HL-60 (cell line): ENCODE data around the gene CCDC121.

Experiments used
- TF ChIP-seq, protein P1 (sequence below): IDR thresholded peaks from one replicate; pipeline ENCODE4 v1.5.1; 2011; ENCODE audit warnings: low read length, control low read depth, inconsistent platforms; ENCODE audit not compliant: insufficient read depth
- TF ChIP-seq, protein P2 (sequence below): IDR thresholded peaks from 2 replicates; pipeline ENCODE4 v1.6.1; 2012; ENCODE audit warnings: low read depth; ENCODE audit not compliant: insufficient replicate concordance

DNA sequence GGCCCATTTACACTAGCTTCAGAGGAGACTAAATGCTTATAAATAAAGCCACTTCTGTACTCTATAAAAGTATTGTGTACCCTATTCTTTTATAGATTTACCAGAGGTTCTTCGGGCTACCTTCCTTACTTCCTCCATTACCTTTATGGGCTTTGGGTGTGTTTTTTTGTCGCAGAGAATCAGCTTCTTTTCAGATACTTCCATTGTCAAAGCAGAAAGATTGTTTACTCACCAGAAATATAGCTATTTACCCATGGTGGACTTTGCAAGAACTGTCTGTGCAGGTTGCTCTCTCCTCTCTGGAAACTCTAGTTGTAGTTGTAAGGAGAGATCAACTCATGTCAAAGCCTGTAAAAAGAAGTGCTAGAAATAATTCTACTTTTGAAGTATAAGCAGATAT, 14.8 kb downstream of the CCDC121 start:
- TF ChIP-seq, protein P1, sequence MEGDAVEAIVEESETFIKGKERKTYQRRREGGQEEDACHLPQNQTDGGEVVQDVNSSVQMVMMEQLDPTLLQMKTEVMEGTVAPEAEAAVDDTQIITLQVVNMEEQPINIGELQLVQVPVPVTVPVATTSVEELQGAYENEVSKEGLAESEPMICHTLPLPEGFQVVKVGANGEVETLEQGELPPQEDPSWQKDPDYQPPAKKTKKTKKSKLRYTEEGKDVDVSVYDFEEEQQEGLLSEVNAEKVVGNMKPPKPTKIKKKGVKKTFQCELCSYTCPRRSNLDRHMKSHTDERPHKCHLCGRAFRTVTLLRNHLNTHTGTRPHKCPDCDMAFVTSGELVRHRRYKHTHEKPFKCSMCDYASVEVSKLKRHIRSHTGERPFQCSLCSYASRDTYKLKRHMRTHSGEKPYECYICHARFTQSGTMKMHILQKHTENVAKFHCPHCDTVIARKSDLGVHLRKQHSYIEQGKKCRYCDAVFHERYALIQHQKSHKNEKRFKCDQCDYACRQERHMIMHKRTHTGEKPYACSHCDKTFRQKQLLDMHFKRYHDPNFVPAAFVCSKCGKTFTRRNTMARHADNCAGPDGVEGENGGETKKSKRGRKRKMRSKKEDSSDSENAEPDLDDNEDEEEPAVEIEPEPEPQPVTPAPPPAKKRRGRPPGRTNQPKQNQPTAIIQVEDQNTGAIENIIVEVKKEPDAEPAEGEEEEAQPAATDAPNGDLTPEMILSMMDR = no peak
- TF ChIP-seq, protein P2, sequence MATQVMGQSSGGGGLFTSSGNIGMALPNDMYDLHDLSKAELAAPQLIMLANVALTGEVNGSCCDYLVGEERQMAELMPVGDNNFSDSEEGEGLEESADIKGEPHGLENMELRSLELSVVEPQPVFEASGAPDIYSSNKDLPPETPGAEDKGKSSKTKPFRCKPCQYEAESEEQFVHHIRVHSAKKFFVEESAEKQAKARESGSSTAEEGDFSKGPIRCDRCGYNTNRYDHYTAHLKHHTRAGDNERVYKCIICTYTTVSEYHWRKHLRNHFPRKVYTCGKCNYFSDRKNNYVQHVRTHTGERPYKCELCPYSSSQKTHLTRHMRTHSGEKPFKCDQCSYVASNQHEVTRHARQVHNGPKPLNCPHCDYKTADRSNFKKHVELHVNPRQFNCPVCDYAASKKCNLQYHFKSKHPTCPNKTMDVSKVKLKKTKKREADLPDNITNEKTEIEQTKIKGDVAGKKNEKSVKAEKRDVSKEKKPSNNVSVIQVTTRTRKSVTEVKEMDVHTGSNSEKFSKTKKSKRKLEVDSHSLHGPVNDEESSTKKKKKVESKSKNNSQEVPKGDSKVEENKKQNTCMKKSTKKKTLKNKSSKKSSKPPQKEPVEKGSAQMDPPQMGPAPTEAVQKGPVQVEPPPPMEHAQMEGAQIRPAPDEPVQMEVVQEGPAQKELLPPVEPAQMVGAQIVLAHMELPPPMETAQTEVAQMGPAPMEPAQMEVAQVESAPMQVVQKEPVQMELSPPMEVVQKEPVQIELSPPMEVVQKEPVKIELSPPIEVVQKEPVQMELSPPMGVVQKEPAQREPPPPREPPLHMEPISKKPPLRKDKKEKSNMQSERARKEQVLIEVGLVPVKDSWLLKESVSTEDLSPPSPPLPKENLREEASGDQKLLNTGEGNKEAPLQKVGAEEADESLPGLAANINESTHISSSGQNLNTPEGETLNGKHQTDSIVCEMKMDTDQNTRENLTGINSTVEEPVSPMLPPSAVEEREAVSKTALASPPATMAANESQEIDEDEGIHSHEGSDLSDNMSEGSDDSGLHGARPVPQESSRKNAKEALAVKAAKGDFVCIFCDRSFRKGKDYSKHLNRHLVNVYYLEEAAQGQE = no peak
